Measurements from ENCODE around the gene FRMD4B.

GRCh38 chr3:69241769-69242168 is 144.1 kb downstream of the FRMD4B start:
- no peak for TF ChIP-seq CTCF (IDR thresholded peaks at IDR 0.05)
- no peak for TF ChIP-seq POLR2A (IDR thresholded peaks at IDR 0.05)
